Measurements from ENCODE around the gene BICDL1. TPM values are rescaled to one million over a fixed set of nuclear protein-coding genes. Genes with fewer than 3 reads are reported as not detected.

BICDL1 gene
- total and polyA plus RNA-seq, 10 of the 15 experiments (the other 5 are each of a cell fraction or from before 2014, with no cell fraction given): 0.72 to 12.3 (median 4.2) TPM

DNA sequence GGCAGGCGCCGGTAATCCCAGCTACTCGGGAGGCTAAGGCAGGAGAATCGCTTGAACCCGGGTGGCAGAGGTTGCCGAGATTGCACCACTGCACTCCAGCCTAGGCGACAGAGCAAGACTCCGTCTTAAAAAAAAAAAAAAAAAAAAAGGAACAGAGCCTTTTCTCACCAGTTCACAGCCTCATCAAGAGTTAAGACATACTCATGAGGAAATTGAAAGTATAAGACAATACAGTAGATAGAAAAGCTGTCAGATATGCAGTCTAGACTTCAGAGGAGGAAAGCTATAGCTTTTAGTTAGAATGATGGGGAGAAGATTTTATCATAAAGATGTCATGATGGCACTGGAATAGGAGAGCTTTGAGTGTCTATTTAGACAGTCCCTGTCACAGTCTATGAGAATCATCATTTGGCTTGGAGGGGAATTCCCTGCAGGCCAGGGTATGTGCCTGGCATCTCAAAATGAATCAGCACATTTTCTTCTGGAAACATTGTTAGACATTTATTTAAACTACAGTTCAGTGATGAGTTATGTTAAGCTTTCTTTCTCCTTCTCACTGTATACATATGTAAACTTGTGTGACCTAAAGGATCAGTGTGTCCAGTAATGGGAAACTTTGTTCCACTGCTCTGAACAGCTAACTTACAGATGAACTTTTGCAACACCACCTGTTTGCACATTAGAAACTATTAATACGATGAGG, 130.4 kb downstream of the BICDL1 start:
- peaks cover 55% of the 10 kb centered on the region for H3K4me1 ChIP-seq (ENCODE audit: control insufficient read depth, insufficient read depth, low read length)
- intact Hi-C loops (cut with micrococcal nuclease; ENCODE audit: unreplicated experiment): loop anchor here (2.0 to 10.0 kb wide), 3 partner anchors 13 to 145 kb away; partner anchors contain the start of genes GCN1 and PXN
- H4K20me1 ChIP-seq (ENCODE audit: control insufficient read depth, insufficient read depth): peaks cover 8% of the 10 kb centered on the region
- ATAC-seq: peak; percentile 20
- H2AFZ ChIP-seq (ENCODE audit: control insufficient read depth, low read depth, low read length): no peak overlapping the region
- in situ Hi-C loops (cut with MboI): no loop called here
- no peaks in the 10 kb centered on the region for H3K27me3 ChIP-seq (replicated peaks in 1 of 2; ENCODE audit: control insufficient read depth in 2 of 2, insufficient read depth in 2 of 2, low read length in 1 of 2)
- H3K36me3 ChIP-seq (ENCODE audit: control insufficient read depth in 2 of 2, insufficient read depth in 2 of 2, low read length in 1 of 2): peaks cover 0 to 6% of the 10 kb centered on the region in 2 experiments; a peak in 1 of 4 replicates
- H3K4me2 ChIP-seq (ENCODE audit: control insufficient read depth, insufficient read depth): peak overlapping the region; percentile 99
- peak overlapping the region; percentile 84 for H3K9ac ChIP-seq (ENCODE audit: control insufficient read depth, insufficient read depth, low read length)
- RAD21 ChIA-PET (ENCODE audit: unreplicated experiment): interaction anchor here (0.6 to 9.6 kb wide), 12 partner anchors 9 to 1281 kb away, joined by 3 to 118 read pairs (median 4); partner anchors contain the start of genes BICDL1, RNF34 and RPLP0
- H3K9me3 ChIP-seq (replicated peaks; ENCODE audit: control insufficient read depth, insufficient read depth, low read length): no peaks in the 10 kb centered on the region
- peak overlapping the region; percentile 76 for H3K4me3 ChIP-seq
- peak overlapping the region; percentile 97 for H3K27ac ChIP-seq (ENCODE audit: control insufficient read depth, insufficient read depth)
- CTCF ChIA-PET: interaction anchor here (0.8 to 6.4 kb wide), 9 partner anchors 8 to 183 kb away, joined by 4 to 61 read pairs (median 5); partner anchors contain the start of genes RPLP0 and SIRT4
- POLR2A ChIA-PET: interaction anchor here (0.6 to 10.4 kb wide), 14 partner anchors 9 to 1024 kb away, joined by 3 to 141 read pairs (median 6); partner anchors contain the start of genes BICDL1 and RPLP0
- SMC1A ChIA-PET (ENCODE audit: uncharacterized antibody, unreplicated experiment): interaction anchor here (1.0 to 9.8 kb wide), 13 partner anchors 9 to 106 kb away, joined by 3 to 142 read pairs (median 5); partner anchors contain the start of gene RPLP0
- 0% methylated on average over 8 of the region's 9 CpGs for WGBS (ENCODE audit: insufficient coverage, insufficient replicate concordance, low lambda C conversion rate, missing lambda C conversion rate)
- DNase-seq (ENCODE audit: low read depth, low spot score): peak; percentile 91
- BruUV-seq (replicated peaks): no TSS peak
- peaks cover 53% of the 10 kb centered on the region for H3K79me2 ChIP-seq (ENCODE audit: control insufficient read depth, insufficient read depth, low read length)
- peak; percentile 75 for FAIRE-seq
- TF ChIP-seq RELA (IDR thresholded peaks at IDR 0.05; ENCODE audit: borderline replicate concordance, partially characterized antibody) (peak; percentile 50), RUNX3 (IDR thresholded peaks at IDR 0.05; ENCODE audit: low read length) (peak; percentile 66; the same call in 1 of the 2 replicates), CHD2 (IDR thresholded peaks at IDR 0.05; ENCODE audit: borderline replicate concordance, low read depth, low read length) (no peak), MEF2A (IDR thresholded peaks at IDR 0.05; ENCODE audit: insufficient read depth, low read depth, low read length) (0 out of 2 replicates have a peak, but pooled peaks have one; percentile 30), ATF7 (IDR thresholded peaks at IDR 0.05; ENCODE audit: low read depth) (peak; percentile 64), STAT1 (conservative IDR thresholded peaks at IDR 0.05) (no peak), LARP7 (IDR thresholded peaks at IDR 0.05) (no peak), SIX5 (IDR thresholded peaks at IDR 0.05; ENCODE audit: low read depth, low read length, severe bottlenecking) (no peak), RAD51 (IDR thresholded peaks at IDR 0.05) (no peak)
- TF ChIP-seq, protein P1, sequence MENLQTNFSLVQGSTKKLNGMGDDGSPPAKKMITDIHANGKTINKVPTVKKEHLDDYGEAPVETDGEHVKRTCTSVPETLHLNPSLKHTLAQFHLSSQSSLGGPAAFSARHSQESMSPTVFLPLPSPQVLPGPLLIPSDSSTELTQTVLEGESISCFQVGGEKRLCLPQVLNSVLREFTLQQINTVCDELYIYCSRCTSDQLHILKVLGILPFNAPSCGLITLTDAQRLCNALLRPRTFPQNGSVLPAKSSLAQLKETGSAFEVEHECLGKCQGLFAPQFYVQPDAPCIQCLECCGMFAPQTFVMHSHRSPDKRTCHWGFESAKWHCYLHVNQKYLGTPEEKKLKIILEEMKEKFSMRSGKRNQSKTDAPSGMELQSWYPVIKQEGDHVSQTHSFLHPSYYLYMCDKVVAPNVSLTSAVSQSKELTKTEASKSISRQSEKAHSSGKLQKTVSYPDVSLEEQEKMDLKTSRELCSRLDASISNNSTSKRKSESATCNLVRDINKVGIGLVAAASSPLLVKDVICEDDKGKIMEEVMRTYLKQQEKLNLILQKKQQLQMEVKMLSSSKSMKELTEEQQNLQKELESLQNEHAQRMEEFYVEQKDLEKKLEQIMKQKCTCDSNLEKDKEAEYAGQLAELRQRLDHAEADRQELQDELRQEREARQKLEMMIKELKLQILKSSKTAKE (IDR thresholded peaks at IDR 0.05; ENCODE audit: low read depth, poor library complexity, severe bottlenecking): peak; percentile 93
- TF ChIP-seq, protein P2, sequence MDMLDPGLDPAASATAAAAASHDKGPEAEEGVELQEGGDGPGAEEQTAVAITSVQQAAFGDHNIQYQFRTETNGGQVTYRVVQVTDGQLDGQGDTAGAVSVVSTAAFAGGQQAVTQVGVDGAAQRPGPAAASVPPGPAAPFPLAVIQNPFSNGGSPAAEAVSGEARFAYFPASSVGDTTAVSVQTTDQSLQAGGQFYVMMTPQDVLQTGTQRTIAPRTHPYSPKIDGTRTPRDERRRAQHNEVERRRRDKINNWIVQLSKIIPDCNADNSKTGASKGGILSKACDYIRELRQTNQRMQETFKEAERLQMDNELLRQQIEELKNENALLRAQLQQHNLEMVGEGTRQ (IDR thresholded peaks at IDR 0.05; ENCODE audit: borderline replicate concordance, low read depth, low read length): no peak
- TF ChIP-seq, protein P3, sequence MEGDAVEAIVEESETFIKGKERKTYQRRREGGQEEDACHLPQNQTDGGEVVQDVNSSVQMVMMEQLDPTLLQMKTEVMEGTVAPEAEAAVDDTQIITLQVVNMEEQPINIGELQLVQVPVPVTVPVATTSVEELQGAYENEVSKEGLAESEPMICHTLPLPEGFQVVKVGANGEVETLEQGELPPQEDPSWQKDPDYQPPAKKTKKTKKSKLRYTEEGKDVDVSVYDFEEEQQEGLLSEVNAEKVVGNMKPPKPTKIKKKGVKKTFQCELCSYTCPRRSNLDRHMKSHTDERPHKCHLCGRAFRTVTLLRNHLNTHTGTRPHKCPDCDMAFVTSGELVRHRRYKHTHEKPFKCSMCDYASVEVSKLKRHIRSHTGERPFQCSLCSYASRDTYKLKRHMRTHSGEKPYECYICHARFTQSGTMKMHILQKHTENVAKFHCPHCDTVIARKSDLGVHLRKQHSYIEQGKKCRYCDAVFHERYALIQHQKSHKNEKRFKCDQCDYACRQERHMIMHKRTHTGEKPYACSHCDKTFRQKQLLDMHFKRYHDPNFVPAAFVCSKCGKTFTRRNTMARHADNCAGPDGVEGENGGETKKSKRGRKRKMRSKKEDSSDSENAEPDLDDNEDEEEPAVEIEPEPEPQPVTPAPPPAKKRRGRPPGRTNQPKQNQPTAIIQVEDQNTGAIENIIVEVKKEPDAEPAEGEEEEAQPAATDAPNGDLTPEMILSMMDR (IDR thresholded peaks at IDR 0.05 in 2 of 3, conservative IDR thresholded peaks at IDR 0.05 in 1 of 3; ENCODE audit: control insufficient read depth in 2 of 3, extremely low read depth in 1 of 3, insufficient read depth in 1 of 3, low read depth in 3 of 3, low read length in 3 of 3): no peak
- TF ChIP-seq, protein P4, sequence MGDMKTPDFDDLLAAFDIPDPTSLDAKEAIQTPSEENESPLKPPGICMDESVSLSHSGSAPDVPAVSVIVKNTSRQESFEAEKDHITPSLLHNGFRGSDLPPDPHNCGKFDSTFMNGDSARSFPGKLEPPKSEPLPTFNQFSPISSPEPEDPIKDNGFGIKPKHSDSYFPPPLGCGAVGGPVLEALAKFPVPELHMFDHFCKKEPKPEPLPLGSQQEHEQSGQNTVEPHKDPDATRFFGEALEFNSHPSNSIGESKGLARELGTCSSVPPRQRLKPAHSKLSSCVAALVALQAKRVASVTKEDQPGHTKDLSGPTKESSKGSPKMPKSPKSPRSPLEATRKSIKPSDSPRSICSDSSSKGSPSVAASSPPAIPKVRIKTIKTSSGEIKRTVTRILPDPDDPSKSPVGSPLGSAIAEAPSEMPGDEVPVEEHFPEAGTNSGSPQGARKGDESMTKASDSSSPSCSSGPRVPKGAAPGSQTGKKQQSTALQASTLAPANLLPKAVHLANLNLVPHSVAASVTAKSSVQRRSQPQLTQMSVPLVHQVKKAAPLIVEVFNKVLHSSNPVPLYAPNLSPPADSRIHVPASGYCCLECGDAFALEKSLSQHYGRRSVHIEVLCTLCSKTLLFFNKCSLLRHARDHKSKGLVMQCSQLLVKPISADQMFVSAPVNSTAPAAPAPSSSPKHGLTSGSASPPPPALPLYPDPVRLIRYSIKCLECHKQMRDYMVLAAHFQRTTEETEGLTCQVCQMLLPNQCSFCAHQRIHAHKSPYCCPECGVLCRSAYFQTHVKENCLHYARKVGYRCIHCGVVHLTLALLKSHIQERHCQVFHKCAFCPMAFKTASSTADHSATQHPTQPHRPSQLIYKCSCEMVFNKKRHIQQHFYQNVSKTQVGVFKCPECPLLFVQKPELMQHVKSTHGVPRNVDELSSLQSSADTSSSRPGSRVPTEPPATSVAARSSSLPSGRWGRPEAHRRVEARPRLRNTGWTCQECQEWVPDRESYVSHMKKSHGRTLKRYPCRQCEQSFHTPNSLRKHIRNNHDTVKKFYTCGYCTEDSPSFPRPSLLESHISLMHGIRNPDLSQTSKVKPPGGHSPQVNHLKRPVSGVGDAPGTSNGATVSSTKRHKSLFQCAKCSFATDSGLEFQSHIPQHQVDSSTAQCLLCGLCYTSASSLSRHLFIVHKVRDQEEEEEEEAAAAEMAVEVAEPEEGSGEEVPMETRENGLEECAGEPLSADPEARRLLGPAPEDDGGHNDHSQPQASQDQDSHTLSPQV (IDR thresholded peaks at IDR 0.05): no peak
